ENCODE data around the gene MIA2. TPM values are rescaled to one million over a fixed set of nuclear protein-coding genes. Genes with fewer than 3 reads are reported as not detected.

The MIA2 gene
- total RNA-seq, 1 experiment from 2014 or later, result 11.8 TPM

GRCh38 chr14:39275395-39275794, 41.7 kb downstream of the MIA2 start:
- peaks cover 9% of the 10 kb centered on the region; the same call in 1 of the 2 replicates for H3K4me1 ChIP-seq (ENCODE audit: insufficient read depth, low read length)
- POLR2A ChIA-PET (ENCODE audit: unreplicated experiment), result no interaction called here
- TF ChIP-seq EZH2 (IDR thresholded peaks at IDR 0.05; ENCODE audit: low read length, unreplicated experiment) (no peak), EZH2phosphoT487 (IDR thresholded peaks at IDR 0.05; ENCODE audit: borderline replicate concordance, low read length) (no peak), CTCF (conservative IDR thresholded peaks at IDR 0.05; ENCODE audit: low read depth, low read length) (no peak)
- H3K27me3 ChIP-seq (ENCODE audit: low read length), result no peaks in the 10 kb centered on the region
- no peaks in the 10 kb centered on the region for H4K20me1 ChIP-seq (ENCODE audit: low read length)
- DNase-seq (no peak), ATAC-seq (no peak)
- no peak overlapping the region for H2AFZ ChIP-seq (ENCODE audit: low read length)
- no peak overlapping the region for H3K9ac ChIP-seq (ENCODE audit: low read length)
- no TSS peak for BruUV-seq (replicated peaks)
- CTCF ChIA-PET, result no interaction called here
- H3K27ac ChIP-seq (ENCODE audit: low read length), result no peak overlapping the region
- H3K4me3 ChIP-seq (ENCODE audit: low read length), result no peak overlapping the region
- H3K9me3 ChIP-seq (ENCODE audit: low read length), result no peaks in the 10 kb centered on the region
- H3K36me3 ChIP-seq (ENCODE audit: low read depth, low read length), result peaks cover 10% of the 10 kb centered on the region
- peaks cover 71% of the 10 kb centered on the region for H3K79me2 ChIP-seq (ENCODE audit: low read length)
- no peaks in the 10 kb centered on the region for H3F3A ChIP-seq (ENCODE audit: low read length, unreplicated experiment)
- H3K4me2 ChIP-seq (ENCODE audit: low read length), result no peak overlapping the region
- intact Hi-C loops (cut with micrococcal nuclease), result no loop called here
- H3K9me2 ChIP-seq (replicated peaks; ENCODE audit: low read length), result no peaks in the 10 kb centered on the region

- DNase-seq (no peak), ATAC-seq (peak; percentile 37; the same call in 1 of the 2 replicates)
- Histone ChIP-seq H3K36me3 (ENCODE audit: low read depth, low read length) (peaks cover 4% of the 10 kb centered on the region), H3F3A (ENCODE audit: low read length, unreplicated experiment) (no peaks in the 10 kb centered on the region), H3K27me3 (ENCODE audit: low read length) (no peaks in the 10 kb centered on the region), H3K9ac (ENCODE audit: low read length) (no peak overlapping the region), H3K4me2 (ENCODE audit: low read length) (no peak overlapping the region), H3K27ac (ENCODE audit: low read length) (no peak overlapping the region), H4K20me1 (ENCODE audit: low read length) (no peaks in the 10 kb centered on the region), H3K9me2 (replicated peaks; ENCODE audit: low read length) (no peaks in the 10 kb centered on the region), H2AFZ (ENCODE audit: low read length) (no peak overlapping the region), H3K9me3 (ENCODE audit: low read length) (no peaks in the 10 kb centered on the region), H3K79me2 (ENCODE audit: low read length) (peaks cover 65% of the 10 kb centered on the region), H3K4me1 (ENCODE audit: insufficient read depth, low read length) (peaks cover 7% of the 10 kb centered on the region; the same call in 1 of the 2 replicates), H3K4me3 (ENCODE audit: low read length) (no peak overlapping the region)
- intact Hi-C loops (cut with micrococcal nuclease), result no loop called here
- BruUV-seq (replicated peaks), result no TSS peak
- POLR2A ChIA-PET (ENCODE audit: unreplicated experiment), result no interaction called here
- CTCF ChIA-PET, result no interaction called here
- TF ChIP-seq EZH2 (IDR thresholded peaks at IDR 0.05; ENCODE audit: low read length, unreplicated experiment), result no peak
- no peak for TF ChIP-seq EZH2phosphoT487 (IDR thresholded peaks at IDR 0.05; ENCODE audit: borderline replicate concordance, low read length)
- TF ChIP-seq CTCF (conservative IDR thresholded peaks at IDR 0.05; ENCODE audit: low read depth, low read length), result no peak
These were observed 42.3 kb downstream of the MIA2 start for GRCh38 chr14:39276005-39276404.

- H3K27me3 ChIP-seq (ENCODE audit: low read length), result no peaks in the 10 kb centered on the region
- ChIA-PET POLR2A (ENCODE audit: unreplicated experiment) (no interaction called here), CTCF (no interaction called here)
- TF ChIP-seq EZH2 (IDR thresholded peaks at IDR 0.05; ENCODE audit: low read length, unreplicated experiment) (no peak), EZH2phosphoT487 (IDR thresholded peaks at IDR 0.05; ENCODE audit: borderline replicate concordance, low read length) (no peak), CTCF (conservative IDR thresholded peaks at IDR 0.05; ENCODE audit: low read depth, low read length) (no peak)
- no peak overlapping the region for H3K4me3 ChIP-seq (ENCODE audit: low read length)
- H3K27ac ChIP-seq (ENCODE audit: low read length), result no peak overlapping the region
- ATAC-seq, result no peak
- no peak for DNase-seq
- H3K9ac ChIP-seq (ENCODE audit: low read length), result no peak overlapping the region
- H3K79me2 ChIP-seq (ENCODE audit: low read length), result peaks cover 59% of the 10 kb centered on the region
- H3K4me1 ChIP-seq (ENCODE audit: insufficient read depth, low read length), result peaks cover 7% of the 10 kb centered on the region; the same call in 1 of the 2 replicates
- no peak overlapping the region for H3K4me2 ChIP-seq (ENCODE audit: low read length)
- H3K9me3 ChIP-seq (ENCODE audit: low read length), result no peaks in the 10 kb centered on the region
- H2AFZ ChIP-seq (ENCODE audit: low read length), result no peak overlapping the region
- no peaks in the 10 kb centered on the region for H3K9me2 ChIP-seq (replicated peaks; ENCODE audit: low read length)
- intact Hi-C loops (cut with micrococcal nuclease), result no loop called here
- BruUV-seq (replicated peaks), result no TSS peak
- H3K36me3 ChIP-seq (ENCODE audit: low read depth, low read length), result peaks cover 4% of the 10 kb centered on the region
- no peaks in the 10 kb centered on the region for H4K20me1 ChIP-seq (ENCODE audit: low read length)
- no peaks in the 10 kb centered on the region for H3F3A ChIP-seq (ENCODE audit: low read length, unreplicated experiment)
These were observed 42.9 kb downstream of the MIA2 start for GRCh38 chr14:39276579-39277114.

Data from PC-3 (cell line).